ENCODE data around the gene ITFG2.
"Not testable (repeated sequence)": the region's sequence is repeated elsewhere in the genome, so short reads cannot be mapped to it uniquely, and the experiment has no call there.

The ITFG2 gene

DNA sequence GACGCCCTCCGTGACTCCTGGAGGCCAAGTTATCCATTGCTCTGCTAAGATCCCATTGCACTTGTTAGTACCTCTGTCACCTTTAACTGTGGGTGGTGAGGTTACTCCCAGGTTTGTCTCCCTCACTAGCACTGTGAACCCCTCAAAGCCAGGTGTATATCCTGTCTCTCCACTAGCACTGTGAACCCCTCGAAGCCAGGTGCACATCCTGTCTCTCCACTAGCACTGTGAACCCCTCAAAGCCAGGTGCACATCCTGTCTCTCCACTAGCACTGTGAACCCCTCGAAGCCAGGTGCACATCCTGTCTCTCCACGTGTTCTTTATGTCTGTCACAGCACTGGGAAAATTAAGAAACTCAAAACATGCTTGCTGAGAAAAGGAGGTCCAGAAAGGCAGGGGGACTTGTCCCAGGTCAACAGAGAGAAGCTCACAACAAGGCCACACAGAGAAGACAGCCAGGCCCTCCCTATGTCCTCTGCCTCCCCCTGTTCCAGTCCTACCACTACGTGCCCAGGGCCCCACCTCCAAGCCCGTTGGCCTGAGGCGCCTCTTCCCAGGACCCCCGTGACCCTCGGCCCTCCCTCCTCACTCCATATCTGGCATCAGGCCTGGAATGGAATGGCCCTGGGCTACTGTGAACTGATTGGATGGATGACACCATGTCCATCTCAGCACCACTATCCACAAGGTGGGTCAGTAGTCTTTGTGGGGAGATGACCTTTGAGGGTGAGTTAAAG lies 44.1 kb upstream of the ITFG2 start:
- Histone ChIP-seq H2BK5ac (ENCODE audit: low read depth, low read length, poor library complexity, severe bottlenecking) (no peak overlapping the region), H3K27me3 (ENCODE audit: control insufficient read depth in 1 of 2, insufficient read depth in 1 of 2, low read length in 2 of 2) (peaks cover 26 to 54% of the 10 kb centered on the region in 2 experiments), H3K4me1 (ENCODE audit: control insufficient read depth, insufficient read depth, low read depth, low read length) (no peaks in the 10 kb centered on the region), H4K8ac (ENCODE audit: low read length) (no peak overlapping the region), H2AK5ac (ENCODE audit: low read length, severe bottlenecking) (no peak overlapping the region), H3K23ac (ENCODE audit: low read length in 2 of 2) (no peak overlapping the region), H3K79me1 (replicated peaks; ENCODE audit: low read length, poor library complexity, severe bottlenecking) (no peaks in the 10 kb centered on the region), H2BK12ac (ENCODE audit: low read length in 2 of 2) (no peak overlapping the region), H2BK15ac (ENCODE audit: low read depth, poor library complexity, severe bottlenecking) (no peak overlapping the region), H3K9me3 (ENCODE audit: control insufficient read depth, low read length) (no peaks in the 10 kb centered on the region), H3K4me2 (ENCODE audit: low read length, poor library complexity, severe bottlenecking) (no peak overlapping the region), H3K14ac (ENCODE audit: low read length in 2 of 2) (no peak overlapping the region), H3K4me3 (ENCODE audit: insufficient read depth in 1 of 2, low read depth in 1 of 2, low read length in 2 of 2) (no peak overlapping the region), H3K27ac (ENCODE audit: low read length, poor library complexity, severe bottlenecking) (no peak overlapping the region), H4K91ac (ENCODE audit: low read length) (no peak overlapping the region), H3K18ac (ENCODE audit: low read depth in 1 of 2, low read length in 2 of 2) (no peak overlapping the region), H3K9ac (ENCODE audit: low read length) (no peak overlapping the region), H2BK120ac (ENCODE audit: low read depth, low read length) (no peak overlapping the region), H3K4ac (ENCODE audit: low read depth in 1 of 2, low read length in 2 of 2) (no peak overlapping the region), H3K36me3 (ENCODE audit: control insufficient read depth in 1 of 2, insufficient read depth in 2 of 2, low read depth in 1 of 2, low read length in 2 of 2) (no peaks in the 10 kb centered on the region), H2AFZ (ENCODE audit: low read depth, low read length) (no peak overlapping the region)
- 67% methylated on average over 9 of the region's 10 CpGs for WGBS
- DNase-seq = no peak

GRCh38 chr12:2769866-2770533 lies 42.5 kb upstream of the ITFG2 start:
- Histone ChIP-seq H3K18ac (ENCODE audit: low read depth in 1 of 2, low read length in 2 of 2) (no peak overlapping the region), H3K23ac (ENCODE audit: low read length in 2 of 2) (no peak overlapping the region), H3K27me3 (ENCODE audit: control insufficient read depth in 1 of 2, insufficient read depth in 1 of 2, low read length in 2 of 2) (peaks cover 36 to 51% of the 10 kb centered on the region in 2 experiments), H2BK12ac (ENCODE audit: low read length in 2 of 2) (no peak overlapping the region), H2BK120ac (ENCODE audit: low read depth, low read length) (no peak overlapping the region), H3K4me1 (ENCODE audit: control insufficient read depth, insufficient read depth, low read depth, low read length) (no peaks in the 10 kb centered on the region), H2BK15ac (ENCODE audit: low read depth, poor library complexity, severe bottlenecking) (no peak overlapping the region), H4K8ac (ENCODE audit: low read length) (no peak overlapping the region), H3K4me2 (ENCODE audit: low read length, poor library complexity, severe bottlenecking) (no peak overlapping the region), H3K9ac (ENCODE audit: low read length) (no peak overlapping the region), H2AFZ (ENCODE audit: low read depth, low read length) (no peak overlapping the region), H3K36me3 (ENCODE audit: control insufficient read depth in 1 of 2, insufficient read depth in 2 of 2, low read depth in 1 of 2, low read length in 2 of 2) (no peaks in the 10 kb centered on the region), H3K4ac (ENCODE audit: low read depth in 1 of 2, low read length in 2 of 2) (no peak overlapping the region), H3K79me1 (replicated peaks; ENCODE audit: low read length, poor library complexity, severe bottlenecking) (no peaks in the 10 kb centered on the region), H2BK5ac (ENCODE audit: low read depth, low read length, poor library complexity, severe bottlenecking) (no peak overlapping the region), H3K27ac (ENCODE audit: low read length, poor library complexity, severe bottlenecking) (no peak overlapping the region), H4K91ac (ENCODE audit: low read length) (peak overlapping the region; percentile 36), H2AK5ac (ENCODE audit: low read length, severe bottlenecking) (no peak overlapping the region), H3K4me3 (ENCODE audit: insufficient read depth in 1 of 2, low read depth in 1 of 2, low read length in 2 of 2) (no peak overlapping the region), H3K9me3 (ENCODE audit: control insufficient read depth, low read length) (no peaks in the 10 kb centered on the region), H3K14ac (ENCODE audit: low read length in 2 of 2) (no peak overlapping the region)
- DNase-seq = no peak
- WGBS = 80% methylated on average over 9 of the region's 11 CpGs

GRCh38 chr12:2770544-2770943 lies 41.9 kb upstream of the ITFG2 start:
- H3K27ac ChIP-seq (ENCODE audit: low read length, poor library complexity, severe bottlenecking); H2BK5ac ChIP-seq (ENCODE audit: low read depth, low read length, poor library complexity, severe bottlenecking); H3K79me1 ChIP-seq (replicated peaks; ENCODE audit: low read length, poor library complexity, severe bottlenecking); DNase-seq; H3K4me2 ChIP-seq (ENCODE audit: low read length, poor library complexity, severe bottlenecking); H3K4me3 ChIP-seq (ENCODE audit: insufficient read depth in 1 of 2, low read depth in 1 of 2, low read length in 2 of 2); H2BK120ac ChIP-seq (ENCODE audit: low read depth, low read length); H3K9me3 ChIP-seq (ENCODE audit: control insufficient read depth, low read length); H3K23ac ChIP-seq (ENCODE audit: low read length in 2 of 2); H4K91ac ChIP-seq (ENCODE audit: low read length); H3K9ac ChIP-seq (ENCODE audit: low read length); H3K14ac ChIP-seq (ENCODE audit: low read length in 2 of 2); H4K8ac ChIP-seq (ENCODE audit: low read length); H3K36me3 ChIP-seq (ENCODE audit: control insufficient read depth in 1 of 2, insufficient read depth in 2 of 2, low read depth in 1 of 2, low read length in 2 of 2); H2AFZ ChIP-seq (ENCODE audit: low read depth, low read length); H2BK15ac ChIP-seq (ENCODE audit: low read depth, poor library complexity, severe bottlenecking); H3K4me1 ChIP-seq (ENCODE audit: control insufficient read depth, insufficient read depth, low read depth, low read length); H2AK5ac ChIP-seq (ENCODE audit: low read length, severe bottlenecking); H3K18ac ChIP-seq (ENCODE audit: low read depth in 1 of 2, low read length in 2 of 2); H2BK12ac ChIP-seq (ENCODE audit: low read length in 2 of 2); H3K4ac ChIP-seq (ENCODE audit: low read depth in 1 of 2, low read length in 2 of 2): not testable (repeated sequence)
- peaks cover 30 to 51% of the 10 kb centered on the region in 2 experiments for H3K27me3 ChIP-seq (ENCODE audit: control insufficient read depth in 1 of 2, insufficient read depth in 1 of 2, low read length in 2 of 2)
- 92% methylated on average over 2 of the region's 3 CpGs for WGBS

- H3K79me1 ChIP-seq (replicated peaks; ENCODE audit: low read length, poor library complexity, severe bottlenecking) = no peaks in the 10 kb centered on the region
- no peak overlapping the region for H3K14ac ChIP-seq (ENCODE audit: low read length in 2 of 2)
- H3K4me2 ChIP-seq (ENCODE audit: low read length, poor library complexity, severe bottlenecking) = no peak overlapping the region
- H4K8ac ChIP-seq (ENCODE audit: low read length) = no peak overlapping the region
- no peaks in the 10 kb centered on the region for H3K36me3 ChIP-seq (ENCODE audit: control insufficient read depth in 1 of 2, insufficient read depth in 2 of 2, low read depth in 1 of 2, low read length in 2 of 2)
- H2BK120ac ChIP-seq (ENCODE audit: low read depth, low read length) = no peak overlapping the region
- no peak overlapping the region for H2AK5ac ChIP-seq (ENCODE audit: low read length, severe bottlenecking)
- H3K9ac ChIP-seq (ENCODE audit: low read length) = no peak overlapping the region
- H3K4ac ChIP-seq (ENCODE audit: low read depth in 1 of 2, low read length in 2 of 2) = no peak overlapping the region
- no peak overlapping the region for H2AFZ ChIP-seq (ENCODE audit: low read depth, low read length)
- 90% methylated on average over 4 of the region's 4 CpGs for WGBS
- peaks cover 32 to 64% of the 10 kb centered on the region in 2 experiments for H3K27me3 ChIP-seq (ENCODE audit: control insufficient read depth in 1 of 2, insufficient read depth in 1 of 2, low read length in 2 of 2)
- H3K4me1 ChIP-seq (ENCODE audit: control insufficient read depth, insufficient read depth, low read depth, low read length) = no peaks in the 10 kb centered on the region
- no peak overlapping the region for H2BK15ac ChIP-seq (ENCODE audit: low read depth, poor library complexity, severe bottlenecking)
- no peak overlapping the region for H3K27ac ChIP-seq (ENCODE audit: low read length, poor library complexity, severe bottlenecking)
- DNase-seq = no peak
- H2BK5ac ChIP-seq (ENCODE audit: low read depth, low read length, poor library complexity, severe bottlenecking) = no peak overlapping the region
- H2BK12ac ChIP-seq (ENCODE audit: low read length in 2 of 2) = no peak overlapping the region
- no peak overlapping the region for H3K18ac ChIP-seq (ENCODE audit: low read depth in 1 of 2, low read length in 2 of 2)
- no peak overlapping the region for H4K91ac ChIP-seq (ENCODE audit: low read length)
- H3K23ac ChIP-seq (ENCODE audit: low read length in 2 of 2) = no peak overlapping the region
- no peaks in the 10 kb centered on the region for H3K9me3 ChIP-seq (ENCODE audit: control insufficient read depth, low read length)
- H3K4me3 ChIP-seq (ENCODE audit: insufficient read depth in 1 of 2, low read depth in 1 of 2, low read length in 2 of 2) = no peak overlapping the region
Observed at GRCh38 chr12:2772370-2772769, 40.1 kb upstream of the ITFG2 start.

Data from mesenchymal stem cell (in vitro differentiated cells and primary cell).